Osteoblast (primary cell): ENCODE measurements around the gene ENO4. TPM values are rescaled to one million over a fixed set of nuclear protein-coding genes. Genes with fewer than 3 reads are reported as not detected.

Source experiments
- DNase-seq: peaks from one replicate; pipeline ENCODE4 v3.0.0; 2011; ENCODE audit warnings: low spot score, mixed read lengths; ENCODE audit not compliant: insufficient read length; ENCODE audit errors: missing footprints
- H2AFZ ChIP-seq: 2 replicates; pipeline ENCODE4 v1.6.0; 2011; ENCODE audit warnings: mild to moderate bottlenecking, low read length
- H3K27ac ChIP-seq: 2 replicates; pipeline ENCODE4 v1.5.1; 2011; ENCODE audit warnings: mild to moderate bottlenecking, low read depth, low read length, moderate library complexity
- H3K27me3 ChIP-seq: 2 replicates; pipeline ENCODE4 v1.6.0; 2012; ENCODE audit warnings: mild to moderate bottlenecking, control low read depth, inconsistent platforms, low read length, moderate library complexity; ENCODE audit not compliant: insufficient read depth
- H3K36me3 ChIP-seq: 2 replicates; pipeline ENCODE4 v1.5.1; 2011; ENCODE audit warnings: mild to moderate bottlenecking, low read length, control low read depth, moderate library complexity; ENCODE audit not compliant: insufficient read depth
- H3K4me1 ChIP-seq: 2 replicates; pipeline ENCODE4 v1.5.1; 2011; ENCODE audit warnings: mild to moderate bottlenecking, low read length, control low read depth, moderate library complexity; ENCODE audit not compliant: insufficient read depth
- H3K4me2 ChIP-seq: 2 replicates; pipeline ENCODE4 v1.6.0; 2011; ENCODE audit warnings: mild to moderate bottlenecking, low read length; ENCODE audit not compliant: insufficient read depth
- H3K4me3 ChIP-seq: fragments of 200-600 bp; sonication (generic); 3 replicates; pipeline ENCODE4 v1.5.1; 2012; ENCODE audit warnings: mild to moderate bottlenecking, low read length, inconsistent platforms; ENCODE audit not compliant: insufficient read depth
- H3K79me2 ChIP-seq: 2 replicates; pipeline ENCODE4 v1.6.0; 2012; ENCODE audit warnings: mild to moderate bottlenecking, low read length, control low read depth, inconsistent platforms; ENCODE audit not compliant: insufficient read depth
- H3K9me3 ChIP-seq: 2 replicates; pipeline ENCODE4 v1.5.1; 2011; ENCODE audit warnings: low read depth, low read length, control low read depth
- H4K20me1 ChIP-seq: 2 replicates; pipeline ENCODE4 v1.6.0; 2012; ENCODE audit warnings: mild to moderate bottlenecking, low read length, control low read depth; ENCODE audit not compliant: insufficient read depth
- total RNA-seq: library from RNA; depleted of rRNA; stranded (reverse); fragments of >200 nt; gene quantifications from 2 replicates; pipeline ENCODE4 v1.2.3, GENCODE V29; 2012
- TF ChIP-seq, protein P1 (sequence below): IDR thresholded peaks from 2 replicates; pipeline ENCODE4 v1.5.1; 2011; ENCODE audit warnings: mild to moderate bottlenecking, low read depth, low read length, moderate library complexity; ENCODE audit errors: extremely low read depth

Gene ENO4
- total RNA-seq, 1 donor: 0.36 TPM

DNA sequence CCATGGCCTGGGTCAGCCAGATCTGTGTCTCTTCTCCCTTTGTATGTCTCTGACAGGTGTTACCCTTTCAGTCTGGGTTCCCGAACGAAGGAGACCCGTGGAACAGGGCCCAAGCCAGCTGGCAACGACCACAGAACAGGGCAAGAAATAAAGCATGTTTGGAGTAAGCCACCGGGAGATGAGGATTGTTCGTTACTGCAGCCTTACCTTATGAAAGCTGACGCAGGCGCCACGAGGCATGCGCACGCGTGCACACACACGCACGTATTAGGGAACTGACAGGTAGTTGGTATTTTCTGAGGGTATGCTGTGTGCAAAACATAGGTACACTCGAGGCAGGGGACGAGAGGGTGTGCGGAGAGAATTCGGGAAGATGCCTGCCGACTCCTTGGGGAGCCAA, 46.4 kb upstream of the ENO4 start:
- Histone ChIP-seq H4K20me1 (no peaks in the 10 kb centered on the region), H3K4me1 (no peaks in the 10 kb centered on the region), H3K36me3 (no peaks in the 10 kb centered on the region)

DNA sequence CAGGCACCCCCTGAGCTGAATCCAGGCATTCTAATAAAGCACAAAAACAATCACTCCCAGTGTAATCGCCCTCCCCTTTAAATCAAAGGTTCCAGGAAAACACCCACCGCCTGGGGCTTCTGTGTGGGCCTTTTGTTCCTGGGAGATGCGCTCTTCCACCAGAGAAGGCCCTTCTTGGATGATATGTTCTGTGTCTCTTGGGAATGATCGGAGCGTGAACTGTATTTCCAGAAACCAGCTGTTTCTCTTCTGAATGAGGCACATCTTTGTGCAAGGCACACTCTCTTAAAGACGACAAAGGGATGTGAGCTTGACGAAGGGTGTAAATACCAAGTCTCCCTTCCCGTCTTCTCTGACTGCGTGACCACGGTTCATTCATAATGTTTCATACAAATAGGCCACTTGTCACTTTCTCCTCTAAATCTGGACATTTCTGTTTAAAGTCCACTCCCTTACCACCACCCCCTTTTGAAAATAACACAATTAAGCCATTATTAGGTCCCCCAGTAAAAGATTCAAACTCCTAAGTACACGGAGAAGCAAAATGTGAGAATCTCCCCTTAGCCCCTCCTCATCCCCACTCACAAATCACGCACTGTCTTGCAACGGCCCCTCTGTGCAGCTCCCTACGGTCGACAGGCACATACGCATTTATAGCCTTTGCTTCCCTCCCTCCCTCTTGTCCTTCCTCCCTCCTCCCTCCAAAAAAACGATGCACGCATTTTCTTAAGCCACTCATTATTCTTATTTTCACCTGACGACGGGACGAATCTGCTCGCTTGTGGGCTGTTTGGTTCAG, 45.6 kb upstream of the ENO4 start:
- Histone ChIP-seq H3K36me3 (no peaks in the 10 kb centered on the region), H4K20me1 (no peaks in the 10 kb centered on the region), H3K27me3 (peaks cover 14% of the 10 kb centered on the region), H3K9me3 (no peaks in the 10 kb centered on the region), H3K27ac (no peak overlapping the region), H3K4me2 (no peak overlapping the region), H3K4me1 (no peaks in the 10 kb centered on the region), H2AFZ (no peak overlapping the region), H3K4me3 (no peak overlapping the region), H3K79me2 (no peaks in the 10 kb centered on the region)
- no peak for DNase-seq
- TF ChIP-seq, protein P1, sequence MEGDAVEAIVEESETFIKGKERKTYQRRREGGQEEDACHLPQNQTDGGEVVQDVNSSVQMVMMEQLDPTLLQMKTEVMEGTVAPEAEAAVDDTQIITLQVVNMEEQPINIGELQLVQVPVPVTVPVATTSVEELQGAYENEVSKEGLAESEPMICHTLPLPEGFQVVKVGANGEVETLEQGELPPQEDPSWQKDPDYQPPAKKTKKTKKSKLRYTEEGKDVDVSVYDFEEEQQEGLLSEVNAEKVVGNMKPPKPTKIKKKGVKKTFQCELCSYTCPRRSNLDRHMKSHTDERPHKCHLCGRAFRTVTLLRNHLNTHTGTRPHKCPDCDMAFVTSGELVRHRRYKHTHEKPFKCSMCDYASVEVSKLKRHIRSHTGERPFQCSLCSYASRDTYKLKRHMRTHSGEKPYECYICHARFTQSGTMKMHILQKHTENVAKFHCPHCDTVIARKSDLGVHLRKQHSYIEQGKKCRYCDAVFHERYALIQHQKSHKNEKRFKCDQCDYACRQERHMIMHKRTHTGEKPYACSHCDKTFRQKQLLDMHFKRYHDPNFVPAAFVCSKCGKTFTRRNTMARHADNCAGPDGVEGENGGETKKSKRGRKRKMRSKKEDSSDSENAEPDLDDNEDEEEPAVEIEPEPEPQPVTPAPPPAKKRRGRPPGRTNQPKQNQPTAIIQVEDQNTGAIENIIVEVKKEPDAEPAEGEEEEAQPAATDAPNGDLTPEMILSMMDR: no peak

More for the DNA sequence above, 46.4 kb upstream of the ENO4 start:
- Histone ChIP-seq H3K4me2 (no peak overlapping the region), H2AFZ (no peak overlapping the region), H3K27ac (no peak overlapping the region), H3K79me2 (no peaks in the 10 kb centered on the region), H3K27me3 (peaks cover 14% of the 10 kb centered on the region), H3K9me3 (no peaks in the 10 kb centered on the region), H3K4me3 (no peak overlapping the region)
- TF ChIP-seq, protein P1: no peak
- no peak for DNase-seq

DNA sequence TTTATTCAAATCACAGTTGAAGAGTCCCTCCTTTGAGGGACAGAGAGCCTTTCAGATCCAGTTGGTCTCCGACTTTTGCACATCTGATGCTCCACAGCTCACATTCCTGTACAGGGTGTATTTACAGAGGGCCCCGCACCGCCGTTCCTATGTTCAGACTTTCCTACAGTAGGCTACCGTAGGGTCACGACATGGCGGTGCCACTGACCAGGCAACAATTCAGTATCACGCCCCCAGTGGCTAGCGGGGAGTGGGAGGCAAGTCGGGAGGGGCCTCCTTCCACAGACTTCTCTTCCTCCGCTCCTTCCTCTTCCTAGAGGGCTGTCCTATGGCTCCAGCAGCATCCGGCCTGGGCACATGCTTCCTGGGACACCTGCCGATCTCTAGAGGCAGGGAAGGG, 40.6 kb upstream of the ENO4 start:
- Histone ChIP-seq H3K27ac (no peak overlapping the region), H3K4me1 (peaks cover 4% of the 10 kb centered on the region), H3K27me3 (peaks cover 16% of the 10 kb centered on the region), H3K79me2 (no peaks in the 10 kb centered on the region), H3K9me3 (no peaks in the 10 kb centered on the region), H4K20me1 (no peaks in the 10 kb centered on the region), H3K4me3 (no peak overlapping the region), H2AFZ (no peak overlapping the region), H3K4me2 (no peak overlapping the region), H3K36me3 (no peaks in the 10 kb centered on the region)
- no peak for DNase-seq
- TF ChIP-seq, protein P1: no peak

DNA sequence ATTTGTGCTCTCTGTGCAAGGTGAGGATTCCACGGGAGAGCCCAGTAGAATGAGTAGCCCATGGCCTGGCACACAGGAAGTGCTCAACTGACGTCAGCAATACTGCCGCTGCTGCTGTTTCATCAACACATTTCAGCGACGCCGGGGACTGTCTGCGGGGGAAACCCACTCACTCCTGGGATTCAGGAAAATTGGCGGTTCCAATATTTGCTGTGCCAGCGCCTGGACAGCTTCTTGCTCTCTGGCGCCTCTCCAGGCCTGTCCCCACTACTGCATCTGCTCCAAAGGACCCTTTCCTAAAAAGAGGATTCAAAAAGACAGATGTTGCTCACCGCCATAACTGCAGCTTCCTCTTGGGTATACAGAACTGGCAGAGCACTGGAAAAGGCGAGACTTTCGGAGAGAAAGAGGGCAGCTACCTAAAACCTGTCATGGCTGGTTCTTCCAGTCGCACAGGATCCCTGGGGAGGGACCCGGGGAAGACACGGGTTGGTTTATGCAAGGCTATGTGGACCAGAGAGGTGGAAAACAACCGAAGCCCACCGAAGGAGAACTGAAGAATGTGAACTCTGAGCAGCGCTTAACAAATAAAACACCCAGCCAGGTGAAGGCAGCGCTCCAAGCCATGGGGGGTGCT, 39.7 kb upstream of the ENO4 start:
- H2AFZ ChIP-seq: peak overlapping the region; percentile 0
- TF ChIP-seq, protein P1: peak; percentile 60
- H3K36me3 ChIP-seq: no peaks in the 10 kb centered on the region
- H3K4me2 ChIP-seq: peak overlapping the region; percentile 68
- peaks cover 22% of the 10 kb centered on the region for H3K27me3 ChIP-seq
- peak overlapping the region; percentile 20 for H3K4me3 ChIP-seq
- no peaks in the 10 kb centered on the region for H3K9me3 ChIP-seq
- H3K4me1 ChIP-seq: peaks cover 4% of the 10 kb centered on the region
- no peak for DNase-seq
- H4K20me1 ChIP-seq: no peaks in the 10 kb centered on the region
- no peak overlapping the region for H3K27ac ChIP-seq
- no peaks in the 10 kb centered on the region for H3K79me2 ChIP-seq
